Brain pericyte (primary cell): ENCODE data around the gene GKN1.

Experiments
- DNase-seq: peaks from one replicate; pipeline ENCODE4 v3.0.0-alpha.2; 2012; ENCODE audit warnings: low read depth, low spot score

Gene GKN1

GRCh38 chr2:69007603-69008002 lies 33.2 kb downstream of the GKN1 start:
- DNase-seq, result no peak

DNA sequence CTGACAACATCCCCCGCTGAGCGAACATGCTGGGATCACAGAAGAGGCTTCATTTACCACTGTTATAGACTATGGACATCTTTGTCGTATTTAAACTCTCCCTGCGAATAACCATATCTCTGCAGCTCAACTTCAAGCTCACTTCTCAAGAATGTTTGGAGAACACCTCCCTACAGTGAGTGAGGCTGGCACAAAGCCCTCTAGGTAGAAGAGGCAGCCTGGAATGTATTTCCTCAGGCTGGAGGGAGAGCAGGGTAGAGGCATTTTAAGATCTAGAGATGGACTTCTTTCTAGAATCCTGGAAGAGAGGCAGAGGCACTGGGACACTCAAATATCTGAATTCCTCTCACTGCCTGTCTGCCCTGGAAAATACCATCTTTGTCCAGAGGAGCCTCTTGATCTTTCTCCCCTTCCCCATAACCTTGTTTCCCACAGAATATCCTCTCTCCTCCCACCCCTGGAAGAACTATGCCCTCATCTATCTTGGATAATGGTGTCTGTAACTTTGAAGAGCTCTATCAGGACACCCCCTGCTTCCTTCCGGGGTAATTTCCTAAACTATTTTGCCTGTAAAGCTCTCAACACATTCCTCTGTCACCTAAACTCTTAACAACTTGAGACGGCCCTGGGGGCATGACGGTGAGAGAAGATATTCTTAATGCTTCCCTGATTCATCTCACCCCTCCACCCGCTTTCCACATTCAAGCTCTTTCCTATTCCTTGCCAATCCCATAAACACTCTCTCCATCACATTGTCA lies 36.2 kb downstream of the GKN1 start:
- no peak for DNase-seq

- DNase-seq, result no peak
Measured at GRCh38 chr2:69011611-69012157, 37.2 kb downstream of the GKN1 start.

GRCh38 chr2:69012310-69013141 lies 38.1 kb downstream of the GKN1 start:
- DNase-seq, result no peak

DNA sequence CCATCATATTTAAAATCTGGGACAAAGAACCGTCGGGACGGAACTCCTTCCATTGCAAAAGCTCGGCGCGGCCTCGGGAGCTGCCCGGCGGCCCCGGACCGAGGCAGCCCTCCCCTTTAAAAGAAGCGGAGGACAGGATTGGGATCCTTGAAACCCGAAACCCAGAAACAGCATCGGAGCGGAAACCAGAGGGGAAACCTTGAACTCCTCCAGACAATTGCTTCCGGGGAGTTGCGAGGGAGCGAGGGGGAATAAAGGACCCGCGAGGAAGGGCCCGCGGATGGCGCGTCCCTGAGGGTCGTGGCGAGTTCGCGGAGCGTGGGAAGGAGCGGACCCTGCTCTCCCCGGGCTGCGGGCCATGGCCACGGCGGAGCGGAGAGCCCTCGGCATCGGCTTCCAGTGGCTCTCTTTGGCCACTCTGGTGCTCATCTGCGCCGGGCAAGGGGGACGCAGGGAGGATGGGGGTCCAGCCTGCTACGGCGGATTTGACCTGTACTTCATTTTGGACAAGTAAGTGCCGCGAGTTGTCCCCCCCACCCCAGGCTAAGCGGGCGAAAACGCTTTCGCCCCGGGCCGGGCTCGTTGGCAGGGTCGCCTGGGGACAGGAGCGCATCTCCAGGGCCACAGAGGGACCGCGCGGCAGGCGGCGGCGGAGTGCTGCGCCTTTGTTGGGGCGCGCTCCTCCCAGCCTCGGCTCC lies 38.9 kb downstream of the GKN1 start, which contains the start of gene ANTXR1:
Gene ANTXR1 (plus strand): TSS at position 38 of the 698 bp plus-strand sequence. CDS start 321 bp downstream, at position 359.
- no peak for DNase-seq

DNA sequence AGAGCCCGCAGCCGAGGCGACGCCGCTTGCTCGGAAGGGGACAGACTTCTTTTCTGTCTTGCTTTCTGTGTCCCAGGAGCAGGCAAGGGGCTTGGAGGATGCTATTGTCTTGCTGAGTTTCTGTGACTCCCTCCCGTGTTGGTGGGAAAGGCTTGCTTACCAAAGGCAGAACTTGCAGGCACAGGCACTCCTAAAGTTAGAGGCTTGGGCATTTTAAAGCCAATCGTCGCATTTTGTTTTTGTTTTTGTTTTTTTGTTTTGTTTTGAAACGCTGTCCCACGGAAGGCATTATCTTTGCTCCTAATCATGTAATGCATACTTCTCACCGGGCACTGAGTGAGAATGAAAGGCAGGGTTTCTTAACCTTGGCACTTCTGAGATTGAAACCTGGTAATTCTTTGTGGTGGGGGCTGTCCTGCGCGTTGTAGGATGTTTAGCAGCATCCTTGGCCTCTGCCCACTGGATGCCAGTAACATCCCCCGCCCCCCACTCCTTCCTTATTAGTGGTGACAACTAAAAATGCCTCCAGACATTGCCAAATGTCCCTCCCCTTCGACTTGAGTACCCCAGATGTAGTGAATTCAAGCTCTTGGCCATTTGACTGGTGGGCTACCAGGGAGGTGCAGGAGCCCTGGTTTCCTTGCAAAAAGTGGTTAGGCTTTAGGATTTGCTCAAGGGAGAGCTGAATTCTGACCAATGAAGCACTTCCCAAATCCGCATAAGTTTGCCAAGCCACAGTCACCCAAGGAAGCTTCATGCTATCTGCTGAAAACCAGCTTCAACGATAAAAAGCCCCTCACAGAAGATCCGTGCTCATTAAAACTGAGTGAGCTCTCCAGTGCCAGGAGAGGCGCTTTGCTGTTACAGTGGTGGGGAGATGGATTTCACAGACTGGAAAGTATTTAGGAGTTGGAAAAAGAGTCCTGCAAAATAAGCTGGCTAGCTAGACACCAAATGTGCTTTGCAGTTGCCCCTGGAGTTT lies 39.7 kb downstream of the GKN1 start:
- no peak for DNase-seq

GRCh38 chr2:69017080-69017479 lies 42.6 kb downstream of the GKN1 start:
- DNase-seq, result no peak

GRCh38 chr2:69017835-69018234 lies 43.4 kb downstream of the GKN1 start:
- no peak for DNase-seq

GRCh38 chr2:69018678-69019095 lies 44.3 kb downstream of the GKN1 start:
- no peak for DNase-seq

DNA sequence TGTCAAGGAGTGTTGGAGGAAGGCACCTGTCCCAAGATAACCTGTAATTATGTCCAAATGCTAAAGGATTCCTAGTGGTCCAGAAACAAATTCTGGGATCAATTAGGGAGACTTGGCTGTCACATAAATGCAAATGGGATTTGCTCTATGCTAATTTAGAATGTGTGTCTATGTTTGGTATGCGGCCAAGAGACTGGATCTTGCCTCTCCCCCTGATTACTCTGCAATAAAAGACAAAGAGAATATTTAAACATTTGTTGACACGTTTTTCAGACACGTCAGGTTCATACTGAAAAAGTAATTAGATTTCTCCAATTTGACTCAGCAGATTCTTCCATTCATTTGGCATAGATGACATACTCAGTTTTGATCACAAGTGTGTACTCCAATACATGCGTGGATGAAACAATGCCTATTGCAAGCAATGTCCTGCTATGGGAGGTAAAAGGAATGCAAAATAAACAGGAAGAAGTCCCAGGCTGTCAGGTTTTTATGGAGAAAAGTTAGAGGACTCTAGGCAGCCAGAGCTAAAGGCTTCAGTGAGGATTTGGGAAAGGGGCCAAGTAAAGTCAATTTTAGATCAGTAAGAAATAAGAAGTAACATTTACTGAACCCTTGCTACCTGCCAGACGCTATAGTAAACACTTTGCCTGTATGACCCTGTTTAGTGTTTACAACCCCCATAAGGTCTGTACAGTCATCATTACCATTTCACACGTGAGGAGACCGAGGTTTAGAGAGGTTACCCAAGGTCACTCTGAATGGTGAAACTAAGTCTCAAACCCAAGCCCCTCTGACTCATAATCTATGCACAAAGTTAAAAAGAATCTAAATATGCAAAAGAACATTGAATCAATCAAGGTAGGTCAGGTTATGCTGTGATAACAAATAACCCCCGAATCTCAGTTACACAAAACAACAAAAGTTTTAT lies 46.3 kb downstream of the GKN1 start:
- no peak for DNase-seq

DNA sequence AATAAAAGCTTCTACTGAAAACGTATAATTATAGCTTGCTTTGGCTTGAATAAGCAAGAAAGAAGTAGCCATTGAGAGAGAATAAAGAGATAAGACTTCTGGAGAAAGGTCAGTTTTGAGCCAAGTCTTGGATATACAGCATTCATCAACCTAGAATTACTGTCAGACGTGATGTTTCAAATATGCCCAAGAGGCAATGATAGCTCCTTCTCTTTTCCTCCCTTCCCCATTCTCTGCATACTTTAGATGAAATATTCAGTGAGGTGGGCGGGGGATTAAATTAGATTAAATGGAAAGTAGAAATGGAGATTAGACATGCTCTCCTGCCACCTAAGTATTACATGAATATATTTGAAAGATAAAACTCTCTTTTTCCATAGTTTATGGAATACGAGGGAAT lies 47.3 kb downstream of the GKN1 start:
- DNase-seq, result no peak

- DNase-seq, result no peak
Measured at GRCh38 chr2:69022548-69022947, 48.1 kb downstream of the GKN1 start.

- DNase-seq, result no peak
Measured at GRCh38 chr2:69023236-69023635, 48.8 kb downstream of the GKN1 start.

GRCh38 chr2:69026026-69026425 lies 51.6 kb downstream of the GKN1 start:
- DNase-seq, result no peak

DNA sequence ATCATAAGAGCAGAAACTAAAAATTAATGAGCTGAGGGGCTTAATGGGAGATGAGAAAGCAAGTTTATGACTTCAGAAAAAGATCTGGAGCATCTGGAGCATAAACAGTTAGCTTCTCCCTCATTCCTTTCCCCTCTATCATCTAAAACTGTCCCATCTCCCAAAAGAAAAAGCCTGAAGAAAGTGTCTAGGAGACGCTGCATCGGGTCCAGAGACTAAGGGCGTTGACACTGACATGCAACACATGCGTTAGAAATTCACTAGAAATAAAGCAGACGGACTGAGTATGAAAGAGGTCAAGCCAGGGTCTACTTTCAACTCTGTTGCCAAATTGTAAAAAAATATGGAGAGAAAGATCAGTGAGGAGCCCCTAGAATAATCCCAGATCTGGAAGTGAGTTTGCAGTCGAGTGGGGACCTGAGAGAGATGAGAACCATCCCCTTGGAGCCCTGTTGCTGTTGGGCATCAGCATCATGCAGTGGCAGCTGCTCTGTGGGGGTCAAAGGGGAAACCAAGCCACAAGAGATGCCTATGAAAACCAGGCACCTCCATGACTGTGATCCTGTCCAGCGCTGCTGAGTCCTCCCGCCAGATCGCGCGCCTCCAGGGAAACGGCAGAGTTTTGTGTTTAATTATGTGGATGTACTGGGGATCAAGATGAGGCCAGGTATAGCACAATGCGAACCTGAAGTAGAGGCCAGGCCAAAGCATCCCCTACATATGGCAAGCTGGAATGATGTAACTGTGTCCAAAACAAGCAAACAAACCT lies 52.4 kb downstream of the GKN1 start:
- DNase-seq, result no peak
